Measurements from ENCODE around the gene CABLES2.
A peak's percentile ranks its signal among the peaks of the same experiment; 100 is the strongest.

The CABLES2 gene

GRCh38 chr20:62416651-62417637 is 9.9 kb upstream of the CABLES2 start:
- H3K4me3 ChIP-seq (ENCODE audit: low read length): no peak overlapping the region
- TF ChIP-seq CTCF (conservative IDR thresholded peaks at IDR 0.05; ENCODE audit: low read depth, low read length): no peak
- no peak for DNase-seq (ENCODE audit: low read depth)

- no peak for TF ChIP-seq CTCF (conservative IDR thresholded peaks at IDR 0.05; ENCODE audit: low read depth, low read length)
- no peak overlapping the region for H3K4me3 ChIP-seq (ENCODE audit: low read length)
- no peak for DNase-seq (ENCODE audit: low read depth)
Measured at GRCh38 chr20:62415354-62416111, 8.4 kb upstream of the CABLES2 start.

DNA sequence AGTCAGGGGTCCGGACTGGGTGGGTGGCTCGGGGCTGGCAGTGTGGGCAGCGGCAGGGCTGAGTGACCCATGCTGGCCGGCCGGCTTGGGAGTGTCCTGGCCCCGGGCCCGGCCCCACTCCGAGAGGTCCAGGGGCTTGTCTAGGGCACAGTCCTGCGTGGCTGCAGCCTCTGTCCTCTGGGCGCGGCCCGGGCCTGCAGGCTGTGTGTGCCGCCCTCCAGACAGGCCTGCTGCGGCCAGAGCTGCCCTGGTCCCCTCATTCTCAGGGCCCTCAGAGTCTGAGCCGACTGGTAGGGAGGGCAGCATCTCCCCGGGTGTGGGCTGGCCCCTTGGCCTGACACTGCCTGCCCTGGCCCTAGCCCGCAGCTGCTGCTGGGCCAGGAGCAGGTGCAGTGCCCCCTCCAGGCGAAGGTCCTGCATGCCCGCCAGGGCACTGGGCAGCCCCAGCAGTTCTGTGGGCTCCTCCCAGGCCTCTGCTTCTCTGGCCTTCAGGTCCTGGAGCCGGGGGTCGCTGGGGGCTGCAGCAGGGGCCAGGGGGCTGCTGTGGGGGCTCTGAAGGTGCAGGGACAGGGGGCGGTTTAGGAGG is 6.9 kb upstream of the CABLES2 start:
- peak; percentile 31 for TF ChIP-seq CTCF (conservative IDR thresholded peaks at IDR 0.05; ENCODE audit: low read depth, low read length)
- DNase-seq (ENCODE audit: low read depth): no peak
- no peak overlapping the region for H3K4me3 ChIP-seq (ENCODE audit: low read length)

GRCh38 chr20:62413025-62413570 is 6.0 kb upstream of the CABLES2 start:
- no peak for DNase-seq (ENCODE audit: low read depth)
- no peak for TF ChIP-seq CTCF (conservative IDR thresholded peaks at IDR 0.05; ENCODE audit: low read depth, low read length)
- H3K4me3 ChIP-seq (ENCODE audit: low read length): no peak overlapping the region

- DNase-seq (ENCODE audit: low read depth): no peak
- H3K4me3 ChIP-seq (ENCODE audit: low read length): no peak overlapping the region
- TF ChIP-seq CTCF (conservative IDR thresholded peaks at IDR 0.05; ENCODE audit: low read depth, low read length): no peak
Measured at GRCh38 chr20:62412194-62413024, 5.3 kb upstream of the CABLES2 start.

DNA sequence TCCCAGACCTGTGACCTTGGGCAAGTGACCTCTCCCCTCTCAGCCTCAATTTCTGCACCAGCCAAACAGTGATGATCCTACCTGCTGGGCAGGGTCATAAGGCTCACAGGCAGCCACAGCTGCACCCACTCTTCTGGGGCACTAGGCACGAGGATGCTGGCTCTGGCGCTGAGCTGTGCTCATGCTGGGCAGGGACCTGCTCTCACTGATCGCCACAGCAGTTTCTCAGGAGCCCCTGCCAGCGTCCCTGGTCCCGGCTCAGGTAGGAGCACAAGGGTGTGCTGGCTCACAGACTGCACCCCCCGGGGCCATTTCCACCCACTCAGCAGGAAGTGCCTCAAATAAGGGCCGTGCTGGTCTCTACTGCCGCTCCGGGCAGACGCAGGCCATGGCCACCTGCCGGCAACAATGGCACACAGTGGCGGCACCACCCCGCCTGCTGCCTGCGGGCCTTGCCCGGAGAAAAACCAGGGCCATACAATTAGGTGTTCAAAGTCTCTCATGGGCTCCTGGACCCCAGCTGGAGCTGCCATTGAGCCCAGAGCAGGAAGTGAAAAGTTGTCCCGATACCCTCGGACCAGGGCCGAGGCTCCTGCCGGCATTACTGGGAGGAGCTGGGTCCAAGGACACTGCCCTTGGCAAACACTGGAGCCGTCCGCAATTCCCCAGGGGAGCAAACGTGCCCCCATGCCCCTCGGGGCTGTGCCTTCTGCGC is 4.6 kb upstream of the CABLES2 start:
- DNase-seq (ENCODE audit: low read depth): no peak
- H3K4me3 ChIP-seq (ENCODE audit: low read length): no peak overlapping the region
- no peak for TF ChIP-seq CTCF (conservative IDR thresholded peaks at IDR 0.05; ENCODE audit: low read depth, low read length)

All from retinal pigment epithelial cell (primary cell).